Renal pelvis (tissue), 4 donors: ENCODE results near the gene GUSB. TPM values are rescaled to one million over a fixed set of nuclear protein-coding genes. Genes with fewer than 3 reads are reported as not detected.
"Not testable (repeated sequence)": the region's sequence is repeated elsewhere in the genome, so short reads cannot be mapped to it uniquely, and the experiment has no call there.

Source experiments
- DNase-seq: peaks from one replicate; pipeline ENCODE4 v3.0.0-alpha.2; 2013
- polyA plus RNA-seq, 3 donors: library from polyadenylated mRNA; unstranded; fragments of 120-200 nt; gene quantifications; one replicate each; pipeline ENCODE4 v1.2.1, GENCODE V29; 2013; ENCODE audit not compliant: insufficient read length in 3 of 3

The GUSB gene
- polyA plus RNA-seq, 3 donors, result 76.7 to 78.9 (median 77.8) TPM

GRCh38 chr7:65979583-65980477 lies 2.2 kb downstream of the GUSB start:
- no peak for DNase-seq

GRCh38 chr7:65978891-65979582 lies 3.0 kb downstream of the GUSB start:
- DNase-seq, result no peak

GRCh38 chr7:65976659-65977196 lies 5.3 kb downstream of the GUSB start:
- no peak for DNase-seq

GRCh38 chr7:65975814-65976445 lies 6.1 kb downstream of the GUSB start:
- DNase-seq, result no peak

GRCh38 chr7:65974876-65975275 lies 7.1 kb downstream of the GUSB start:
- DNase-seq, result no peak

GRCh38 chr7:65974191-65974801 lies 7.7 kb downstream of the GUSB start:
- no peak for DNase-seq

GRCh38 chr7:65972976-65973375 lies 9.0 kb downstream of the GUSB start:
- DNase-seq, result no peak

GRCh38 chr7:65971021-65971420 lies 11.0 kb downstream of the GUSB start:
- no peak for DNase-seq

- no peak for DNase-seq
Observed at GRCh38 chr7:65968256-65969185, 13.5 kb downstream of the GUSB start.

- DNase-seq, result no peak
Observed at GRCh38 chr7:65967361-65968155, 14.5 kb downstream of the GUSB start.

GRCh38 chr7:65966146-65966545 lies 15.9 kb downstream of the GUSB start:
- no peak for DNase-seq

- DNase-seq, result not testable (repeated sequence)
Observed at GRCh38 chr7:65964671-65965070, 17.3 kb downstream of the GUSB start.

- DNase-seq, result no peak
Observed at GRCh38 chr7:65962033-65962432, 20.0 kb downstream of the GUSB start.

GRCh38 chr7:65960351-65961074 lies 21.5 kb downstream of the GUSB start:
- no peak for DNase-seq

- no peak for DNase-seq
Observed at GRCh38 chr7:65955718-65956117, 26.3 kb downstream of the GUSB start.

- DNase-seq, result no peak
Observed at GRCh38 chr7:65953890-65954450, 28.0 kb downstream of the GUSB start.

GRCh38 chr7:65953001-65953720 lies 28.9 kb downstream of the GUSB start:
- no peak for DNase-seq
